ENCODE measurements around the gene ANKRD61.
"Not testable (repeated sequence)": the region's sequence is repeated elsewhere in the genome, so short reads cannot be mapped to it uniquely, and the experiment has no call there.

The ANKRD61 gene

DNA sequence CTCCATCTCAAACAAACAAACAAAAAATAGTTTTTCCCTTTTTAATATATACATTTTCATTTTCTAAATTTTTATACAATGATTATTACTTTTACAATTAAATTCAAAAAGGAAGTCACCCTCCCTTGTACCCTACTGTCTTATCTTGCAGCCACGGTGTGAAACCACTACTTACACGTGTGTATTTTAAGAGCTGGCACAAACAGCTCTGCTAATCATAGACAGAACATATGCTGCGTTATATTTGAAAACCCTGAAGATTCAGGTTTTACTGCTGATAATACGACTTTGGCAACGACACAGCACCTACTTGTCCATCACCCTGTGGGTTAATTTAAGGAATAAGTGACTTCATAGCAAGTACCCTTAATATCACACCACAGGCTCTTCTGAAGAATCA, 991 bp downstream of the ANKRD61 start:
- DNase-seq = no peak

- no peak for DNase-seq
Measured at GRCh38 chr7:6032641-6033040, 1.5 kb downstream of the ANKRD61 start.

DNA sequence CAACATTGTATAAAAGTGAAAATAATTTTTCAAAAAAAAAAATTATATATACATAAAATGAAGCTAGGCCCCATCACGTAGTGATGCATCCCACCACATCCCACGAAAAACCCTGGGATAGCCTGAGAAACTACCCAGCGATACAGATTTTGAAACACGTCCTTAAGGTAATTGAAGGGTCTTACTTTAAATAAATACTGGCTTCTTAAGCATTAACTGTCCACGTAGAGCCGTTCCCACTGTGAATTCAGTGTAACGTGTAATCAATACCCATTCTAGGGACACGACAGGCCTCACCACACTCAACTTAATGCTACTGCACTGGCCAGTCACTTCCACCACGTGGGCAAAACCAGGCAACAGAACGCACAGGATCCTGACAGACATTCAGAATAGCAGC, 4.0 kb downstream of the ANKRD61 start:
- DNase-seq = no peak

DNA sequence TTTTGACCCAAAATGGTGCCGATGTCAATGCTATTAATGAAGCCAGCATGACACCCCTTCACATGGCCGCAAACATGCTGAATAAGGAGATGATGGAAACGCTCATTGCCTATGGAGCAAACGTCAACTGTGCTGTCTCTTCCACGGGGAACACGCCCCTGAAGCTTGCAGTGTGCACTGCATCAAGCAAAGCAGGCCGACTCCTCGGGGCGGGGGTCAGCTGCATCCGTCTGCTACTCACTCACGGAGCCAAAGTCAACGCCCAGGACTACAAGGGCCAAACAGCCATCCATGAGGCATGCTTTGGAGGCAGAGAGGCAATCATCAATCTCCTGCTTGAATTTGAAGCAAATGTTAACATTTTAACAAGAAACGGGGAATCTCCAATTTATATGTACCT, 4.5 kb downstream of the ANKRD61 start:
- DNase-seq = no peak

DNA sequence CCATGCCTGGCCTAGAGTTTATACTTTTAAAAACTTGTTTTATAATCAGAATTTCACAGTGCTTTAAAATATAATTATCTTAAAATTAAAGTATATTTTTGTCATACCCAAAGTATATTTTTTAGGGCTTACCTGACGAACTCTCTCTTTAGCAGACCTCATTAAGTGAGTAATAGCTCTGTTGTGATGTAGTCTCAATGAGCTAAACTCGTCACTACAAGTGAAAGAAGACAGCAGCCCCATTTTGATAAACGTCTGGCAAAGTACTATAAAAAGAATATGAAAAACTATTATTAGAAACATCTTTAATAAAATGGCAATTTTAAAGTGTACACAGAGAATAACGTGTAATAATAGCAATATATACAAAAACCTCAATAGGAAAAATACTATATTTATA, 18.6 kb downstream of the ANKRD61 start:
- DNase-seq = no peak

DNA sequence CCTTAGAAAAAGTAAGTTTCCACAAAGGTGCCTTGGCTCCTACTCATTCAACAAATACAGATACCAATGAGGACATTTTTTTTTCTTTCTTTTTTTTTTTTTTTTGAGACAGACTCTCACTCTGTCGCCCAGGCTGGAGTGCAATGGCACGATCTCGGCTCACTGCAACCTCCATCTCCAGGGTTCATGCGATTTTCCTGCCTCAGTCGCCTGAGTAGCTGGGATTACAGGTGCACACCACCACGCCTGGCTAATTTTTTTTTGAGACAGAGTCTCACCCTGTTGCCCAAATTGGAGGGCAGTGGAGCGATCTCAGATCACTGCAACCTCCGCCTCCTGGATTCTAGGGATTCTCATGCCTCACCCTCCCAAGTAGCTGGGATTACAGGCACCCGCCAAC, 20.0 kb downstream of the ANKRD61 start:
- not testable (repeated sequence) for DNase-seq

DNA sequence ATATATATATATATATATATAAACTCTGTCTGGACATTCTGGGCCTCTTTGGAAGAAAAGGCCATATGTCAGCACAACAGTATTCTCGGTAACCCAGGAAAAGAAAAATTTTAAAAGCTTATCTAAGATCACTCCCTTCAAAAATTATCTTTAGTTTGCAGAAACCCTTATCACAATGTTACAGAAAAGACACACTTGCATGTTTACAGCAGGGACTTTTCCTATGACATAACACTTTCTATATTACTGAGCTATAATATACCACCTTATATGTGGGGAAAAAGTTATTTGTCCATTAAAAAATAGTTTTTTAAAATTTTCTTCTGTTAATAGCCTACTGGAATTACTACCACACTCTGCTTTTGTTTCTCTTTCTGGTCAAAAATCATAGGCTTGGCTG, 25.4 kb downstream of the ANKRD61 start:
- no peak for DNase-seq

DNA sequence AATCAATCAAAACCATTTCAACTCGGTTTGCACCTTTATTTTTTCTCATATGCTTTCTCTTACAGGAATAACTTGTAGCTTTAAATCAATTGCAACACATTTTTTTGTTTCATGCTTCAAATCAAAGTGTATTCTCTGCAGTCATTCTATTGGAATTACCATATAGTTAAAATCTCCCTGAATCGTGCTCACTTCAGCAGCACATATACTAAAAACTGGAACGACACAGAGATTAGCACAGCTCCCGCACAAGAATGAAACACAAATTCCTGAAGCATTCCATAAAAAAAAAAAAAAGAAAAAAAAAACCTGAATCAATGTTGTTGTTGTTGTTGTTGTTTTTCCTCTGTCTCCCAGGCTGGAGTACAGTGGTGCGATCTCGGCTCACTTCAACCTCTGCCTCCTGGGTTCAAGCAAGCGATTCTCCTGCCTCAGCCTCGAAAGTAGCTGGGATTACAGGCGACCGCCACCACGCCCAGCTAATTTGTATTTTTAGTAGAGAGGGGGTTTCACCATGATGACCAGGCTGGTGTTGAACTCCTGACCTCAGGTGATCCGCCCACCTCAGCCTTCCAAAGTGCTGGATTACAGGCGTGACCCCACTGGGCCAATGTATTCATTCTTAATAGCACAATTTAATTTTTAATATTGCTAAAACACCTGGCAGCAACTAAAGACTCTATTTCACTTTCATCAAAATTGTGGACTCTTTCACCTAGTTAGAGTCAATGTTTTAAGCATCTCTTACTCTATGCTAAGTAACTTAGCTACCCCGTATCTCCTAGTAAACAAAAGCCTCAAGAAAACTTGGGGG, 26.3 kb downstream of the ANKRD61 start:
- no peak for DNase-seq

GRCh38 chr7:6059941-6060340, 28.8 kb downstream of the ANKRD61 start:
- DNase-seq = not testable (repeated sequence)

DNA sequence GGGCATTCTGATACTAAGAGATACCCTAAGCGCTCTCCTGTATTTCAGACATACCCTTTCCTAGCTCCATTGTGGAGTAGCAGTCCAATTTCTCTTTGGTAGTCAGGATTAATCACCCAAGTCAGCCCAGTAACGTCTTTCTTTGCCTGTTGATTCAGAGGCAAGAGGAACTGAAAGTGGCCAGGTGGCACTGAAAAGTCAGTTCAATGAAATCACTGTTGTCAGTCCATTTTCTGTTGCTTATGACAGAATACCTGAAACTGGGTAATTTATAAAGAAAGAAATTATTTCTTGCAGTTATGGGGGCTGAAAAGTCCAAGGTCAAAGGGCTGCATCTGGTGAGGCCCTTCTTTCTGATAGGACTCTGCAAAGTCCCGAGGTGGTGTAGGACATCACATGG, 40.2 kb downstream of the ANKRD61 start:
- no peak for DNase-seq

GRCh38 chr7:6074612-6075380, 43.6 kb downstream of the ANKRD61 start:
- DNase-seq = peak; percentile 64 to 65

GRCh38 chr7:6078548-6078947, 47.4 kb downstream of the ANKRD61 start:
- DNase-seq = peak in 1 of 2 donors; percentile 49

GRCh38 chr7:6083047-6083446, 51.9 kb downstream of the ANKRD61 start:
- DNase-seq = not testable (repeated sequence)
